HG02943 (cell line): ENCODE measurements around the gene BCOR.

ENCODE experiments used
- ATAC-seq: cut with Tn5 transposase; IDR thresholded peaks from one replicate; pipeline ENCODE4 v1.9.1; 2021; ENCODE audit warnings: mild to moderate bottlenecking, low read depth, moderate library complexity; ENCODE audit not compliant: unreplicated experiment

Gene BCOR

DNA sequence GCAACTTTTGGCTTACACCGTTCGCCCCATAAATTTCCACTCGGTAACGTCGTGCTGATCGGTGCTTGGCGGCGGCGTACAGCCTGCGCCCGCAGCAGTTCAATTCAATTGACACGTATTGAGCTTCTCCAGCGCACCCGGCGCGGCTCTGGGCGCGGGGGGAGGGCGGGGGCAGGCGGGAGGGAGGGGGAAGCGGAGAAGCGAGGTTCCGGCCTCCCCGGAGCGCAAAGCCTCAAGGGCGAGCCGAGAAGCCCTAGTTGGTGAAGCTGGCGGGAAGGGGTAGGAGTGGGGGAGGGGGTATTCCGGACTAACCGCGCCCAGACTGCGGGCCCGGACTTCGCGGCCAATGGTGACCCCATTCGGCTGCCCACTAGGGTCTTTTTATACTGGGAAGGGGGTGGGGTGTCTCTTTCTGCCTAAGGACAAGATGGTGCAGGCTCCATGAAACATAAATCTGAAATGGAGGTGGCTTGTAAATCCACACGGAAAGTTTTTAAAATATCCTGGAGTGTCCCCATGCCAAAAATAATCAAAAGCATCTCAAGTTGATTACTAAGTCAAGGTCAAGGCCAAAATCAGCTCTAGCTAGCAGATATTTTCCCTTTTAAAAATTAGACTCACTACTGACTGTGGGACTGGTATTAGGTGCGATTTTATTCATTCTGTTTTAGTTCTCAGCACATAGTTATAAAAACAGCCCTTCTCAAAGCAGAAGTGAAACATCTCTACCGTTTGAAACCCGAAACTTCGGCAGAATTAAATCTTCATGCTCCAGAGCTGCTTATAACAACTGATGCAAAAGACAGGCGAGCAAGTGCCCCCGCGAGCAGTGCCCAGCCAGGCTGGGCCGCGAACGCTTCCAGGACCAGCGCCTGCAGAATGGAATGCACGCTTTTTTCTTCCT is 1.5 kb upstream of the BCOR start:
- no peak for ATAC-seq

DNA sequence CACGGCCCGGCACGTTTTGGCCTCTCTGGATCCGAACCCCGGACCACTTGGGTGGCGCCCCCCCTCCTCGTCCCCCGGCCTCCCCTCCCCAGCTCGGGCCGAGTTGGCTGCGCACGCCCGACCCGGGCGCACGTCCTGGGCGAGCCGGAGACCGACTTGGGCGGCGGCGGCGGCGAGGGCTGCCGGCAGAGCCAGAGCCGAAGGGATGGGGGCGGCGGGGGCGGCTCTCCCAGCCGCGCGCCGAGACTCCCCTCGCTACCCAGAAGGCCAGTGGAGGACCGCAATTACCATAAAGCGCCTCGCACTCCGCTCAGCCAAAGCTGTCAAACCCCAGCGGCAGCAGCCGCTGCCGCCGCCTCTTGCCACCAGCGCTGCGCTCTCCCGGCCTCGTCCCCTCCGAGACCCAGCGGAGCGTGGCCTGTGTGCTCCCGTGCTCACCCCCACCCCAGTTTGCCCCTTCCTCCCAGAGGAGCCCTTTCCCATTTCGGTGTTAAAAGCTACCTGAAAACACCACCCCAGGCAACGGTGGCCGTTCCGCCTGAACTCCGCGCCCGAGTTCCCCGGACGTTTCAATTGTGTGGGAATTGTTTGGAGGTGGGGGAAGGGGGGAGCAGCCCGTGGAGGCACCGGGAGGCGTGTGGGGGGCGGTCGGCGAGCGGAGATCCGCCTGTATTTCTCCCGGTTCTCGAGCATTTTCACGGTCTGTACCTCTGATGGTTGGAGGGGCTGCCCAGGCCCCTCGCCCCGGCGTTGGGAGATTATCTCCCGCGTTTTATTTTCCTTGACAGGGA is 701 bp upstream of the BCOR start:
- no peak for ATAC-seq

GRCh38 chrX:40097141-40097503 is 636 bp downstream of the BCOR start:
- ATAC-seq: no peak

DNA sequence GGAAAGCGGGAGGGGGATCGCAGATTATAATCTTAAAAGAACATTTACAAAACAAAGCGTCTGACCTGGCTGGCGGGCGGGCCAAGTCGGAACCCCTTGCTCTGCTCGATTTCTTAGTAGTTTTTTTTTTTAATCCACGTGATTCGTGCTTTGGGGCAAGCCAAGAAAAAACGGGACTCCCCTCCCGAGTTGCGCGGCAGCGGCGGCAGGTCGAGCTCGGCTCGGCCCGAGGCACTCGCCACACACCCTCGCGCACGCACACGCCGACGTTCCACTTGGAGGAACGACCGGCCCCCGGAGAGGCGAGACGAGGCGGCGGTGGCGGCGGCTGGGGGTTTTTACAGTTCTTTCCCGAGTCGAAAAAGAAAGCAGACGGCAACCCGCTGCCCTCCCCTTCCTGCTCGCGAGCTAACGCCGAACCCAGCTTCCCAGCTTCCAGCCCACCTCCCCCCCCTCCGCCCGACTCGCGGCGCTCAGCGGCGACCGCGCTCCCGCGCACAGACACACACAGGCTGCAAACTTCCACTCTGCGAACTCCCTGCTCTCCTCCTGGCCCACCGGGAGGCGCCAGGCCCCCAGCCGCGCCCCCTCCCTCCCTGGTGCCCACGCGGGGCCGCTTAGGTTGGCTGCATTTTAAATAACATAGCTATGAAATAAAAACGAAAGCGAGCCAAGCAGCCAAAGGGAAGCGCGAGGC is 1.2 kb downstream of the BCOR start:
- ATAC-seq: no peak

DNA sequence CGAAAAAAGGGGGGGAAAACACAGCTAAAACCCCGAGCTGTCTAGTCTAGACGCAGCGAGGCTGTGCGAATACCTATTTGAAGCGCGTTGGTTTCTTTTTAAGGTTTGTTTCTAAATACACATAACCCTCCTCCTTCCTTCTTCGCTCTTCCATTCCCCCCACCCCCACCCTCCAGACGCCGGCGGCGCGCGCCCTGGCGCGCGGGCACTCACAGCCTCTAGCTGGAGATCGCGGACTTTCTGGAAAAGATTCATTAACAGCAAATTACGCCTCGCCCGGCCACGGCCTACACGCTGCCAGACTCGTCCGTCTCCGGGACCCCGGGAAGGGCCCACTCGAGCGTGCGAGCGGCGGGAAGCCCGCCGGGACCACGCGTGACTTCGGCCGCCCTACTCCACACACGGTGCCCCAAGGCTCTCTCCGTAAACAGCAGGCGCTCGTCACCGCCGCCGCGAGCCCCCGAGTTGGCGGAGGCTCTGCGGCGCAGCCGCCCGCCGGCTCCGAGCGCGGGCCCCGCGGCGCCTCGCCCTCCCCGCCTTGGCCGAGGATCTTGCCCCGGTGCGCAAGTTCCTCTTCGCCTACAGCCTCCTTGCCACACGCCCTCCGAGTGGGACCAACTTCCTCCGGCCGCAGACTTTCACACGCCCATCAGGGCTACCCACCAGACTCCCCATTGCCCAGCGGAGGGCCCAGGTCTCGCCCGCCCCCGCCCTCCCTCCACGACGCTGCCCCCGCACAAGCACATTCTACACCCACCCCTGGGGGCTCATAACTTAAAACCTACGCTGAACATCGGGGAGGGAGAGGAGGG is 2.0 kb downstream of the BCOR start:
- no peak for ATAC-seq

GRCh38 chrX:40094900-40095582 is 2.7 kb downstream of the BCOR start:
- ATAC-seq: no peak

- no peak for ATAC-seq
Measured at GRCh38 chrX:40094041-40094899, 3.5 kb downstream of the BCOR start.

DNA sequence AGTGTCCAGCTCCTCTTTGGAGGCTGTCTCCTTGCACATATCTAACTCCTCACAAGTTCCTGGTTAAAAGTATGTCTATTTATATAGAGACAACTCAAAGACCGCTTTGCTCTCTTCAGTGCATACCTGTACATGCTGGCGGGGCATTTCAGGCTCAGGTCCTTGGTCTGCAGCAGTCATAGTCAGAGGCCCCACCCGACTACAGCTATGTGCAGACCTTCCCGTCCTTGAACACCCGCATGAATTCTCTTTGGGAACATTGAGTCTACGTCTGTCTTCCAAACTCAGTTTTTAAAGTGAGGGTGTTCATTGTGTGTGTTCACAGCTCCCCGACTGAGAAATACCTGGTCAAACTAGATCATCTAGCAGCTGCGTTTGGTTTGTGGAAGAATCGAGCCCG is 4.2 kb downstream of the BCOR start:
- no peak for ATAC-seq

GRCh38 chrX:40092808-40093435 is 4.8 kb downstream of the BCOR start:
- no peak for ATAC-seq

GRCh38 chrX:40091691-40092421 is 5.9 kb downstream of the BCOR start:
- no peak for ATAC-seq

DNA sequence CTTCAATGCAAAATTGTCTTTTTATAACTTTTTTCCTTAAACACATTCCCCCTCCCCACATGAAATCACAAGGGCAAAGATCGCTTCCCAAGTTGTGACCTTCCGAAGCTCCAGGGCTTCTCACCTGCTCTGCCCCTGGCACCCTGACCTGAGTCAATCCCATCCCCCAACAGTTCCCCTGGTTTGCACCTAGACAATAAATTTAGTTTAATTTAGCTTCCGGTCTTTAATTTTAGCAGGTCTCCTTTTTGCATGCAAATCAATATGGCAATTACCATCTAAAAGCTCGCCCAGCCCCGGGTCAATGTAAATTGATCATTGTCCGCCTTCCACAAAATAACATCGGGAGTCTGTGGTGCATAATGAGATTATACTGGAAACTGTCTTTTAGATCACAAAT is 6.8 kb downstream of the BCOR start:
- ATAC-seq: no peak

DNA sequence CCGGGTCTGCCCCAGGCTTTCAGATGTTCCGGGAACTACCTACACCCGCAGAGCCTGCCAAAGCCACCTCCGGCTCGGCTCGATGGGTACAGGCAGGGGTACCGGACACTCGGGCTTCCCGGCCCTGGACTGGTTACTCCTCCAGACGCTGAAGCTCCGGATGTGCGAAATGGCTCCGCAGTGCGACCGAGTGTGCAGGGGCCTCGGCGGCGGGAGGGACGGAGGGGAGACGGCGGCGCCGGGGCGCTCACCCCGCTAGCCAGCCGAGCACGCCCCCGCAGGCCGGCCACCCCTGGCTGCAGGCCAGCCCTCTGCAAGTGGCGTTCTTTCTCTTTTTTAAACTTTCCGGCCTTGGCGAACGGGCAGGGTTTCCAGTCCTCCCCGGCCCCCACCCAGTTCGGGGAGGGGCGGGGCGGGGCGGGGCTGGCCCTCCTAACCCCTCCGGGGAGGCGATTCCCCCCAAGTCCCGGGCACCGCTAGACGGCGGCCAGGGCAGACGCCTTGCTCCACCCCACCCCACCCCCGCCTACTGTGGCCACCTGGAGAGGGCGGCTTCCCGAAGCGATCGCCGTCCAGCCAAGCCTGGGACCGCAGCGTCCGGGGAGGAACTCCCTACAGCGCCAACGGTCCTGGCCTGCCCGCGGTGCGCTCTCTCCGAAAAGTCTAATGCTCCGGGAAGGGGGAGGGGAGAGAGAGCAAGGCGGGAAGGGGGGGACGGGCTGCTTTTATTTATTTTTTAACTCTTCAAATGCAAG is 7.5 kb downstream of the BCOR start:
- ATAC-seq: no peak

DNA sequence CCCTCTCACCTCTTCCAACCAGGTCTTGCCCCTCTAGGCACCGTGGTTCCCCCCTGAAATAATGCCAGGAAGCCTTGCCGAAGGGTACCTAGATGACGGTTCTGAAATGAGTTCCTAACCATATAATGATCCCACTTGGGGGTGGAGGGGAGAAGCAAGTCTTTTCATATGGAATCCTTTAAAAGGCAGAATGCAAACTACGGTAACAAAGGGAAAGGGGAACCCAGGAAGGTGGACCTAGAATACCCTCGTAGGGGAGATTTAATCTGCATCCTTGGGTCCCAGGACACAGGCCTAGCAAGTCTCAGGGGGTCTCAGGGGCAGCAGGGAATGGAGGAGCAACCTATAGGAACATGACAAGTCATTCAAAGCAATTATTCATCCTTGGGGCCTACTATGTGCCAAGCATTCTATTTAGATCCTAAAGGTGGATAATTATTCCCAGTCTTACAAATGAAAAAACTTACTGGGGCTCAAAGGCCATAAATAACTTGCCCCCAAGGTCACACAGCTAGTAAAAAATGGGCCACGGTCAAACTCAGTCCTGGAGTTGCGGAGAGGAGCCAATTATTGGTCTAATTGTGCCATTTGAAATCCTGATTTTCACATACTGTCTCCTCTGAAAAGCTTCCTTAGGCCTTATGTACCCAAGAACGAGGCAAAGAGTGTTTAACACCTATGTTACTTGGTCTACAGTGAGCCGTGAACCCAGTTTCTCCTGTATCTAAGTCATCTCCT is 8.8 kb downstream of the BCOR start:
- no peak for ATAC-seq

GRCh38 chrX:40088299-40088625 is 9.5 kb downstream of the BCOR start:
- no peak for ATAC-seq

DNA sequence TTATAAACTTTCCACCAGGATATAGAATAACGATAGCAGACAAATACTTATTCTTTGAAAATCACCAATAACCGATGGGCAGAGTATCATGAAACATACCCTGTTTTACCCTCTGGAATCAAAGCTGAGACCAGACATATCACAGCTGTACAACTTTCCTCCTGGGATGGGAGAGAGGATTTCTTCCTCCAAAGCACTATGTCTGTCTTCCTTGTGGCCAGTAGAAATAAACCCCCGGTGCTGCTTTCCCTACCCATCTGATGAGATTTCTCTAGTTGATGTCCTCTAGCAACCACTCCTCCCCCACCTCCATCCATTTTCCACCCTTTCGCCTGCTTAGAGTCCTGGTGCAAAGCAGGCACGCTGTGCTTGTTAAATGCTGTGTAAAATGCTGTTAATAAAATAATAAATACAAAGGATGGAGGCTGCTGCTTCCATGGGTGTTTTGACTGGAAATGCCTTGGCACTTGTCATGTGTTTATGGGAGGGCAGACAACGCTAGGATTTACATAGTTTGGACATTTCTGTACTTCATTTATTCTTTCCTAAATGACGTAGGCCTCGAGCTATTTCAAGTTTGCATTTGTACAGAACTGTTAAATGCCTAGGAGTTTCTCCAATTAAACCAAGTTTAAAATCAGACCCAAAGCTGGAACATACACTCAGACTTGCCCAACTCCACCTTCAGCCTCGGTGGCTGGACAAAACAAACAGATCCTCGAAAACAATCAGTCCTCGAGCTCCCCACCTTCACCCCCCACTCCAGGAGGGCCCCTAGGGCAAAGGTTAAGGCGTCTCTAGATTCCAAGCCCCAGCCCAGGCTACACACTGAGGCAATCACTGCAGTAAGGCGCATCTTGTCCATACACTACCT is 10.1 kb downstream of the BCOR start:
- no peak for ATAC-seq
